ENCODE data around the gene PBX3.

- TF ChIP-seq TAF1 (IDR thresholded peaks at IDR 0.05; ENCODE audit: borderline replicate concordance, low read depth, low read length) (no peak), POLR2AphosphoS5 (IDR thresholded peaks at IDR 0.05; ENCODE audit: low read depth, low read length) (no peak)
These were observed 241.4 kb downstream of the PBX3 start for GRCh38 chr9:125988479-125989050.
